ENCODE results near the gene PSMB2.

PSMB2 gene

GRCh38 chr1:35598895-35599294 lies 42.4 kb downstream of the PSMB2 start:
- no peak for ATAC-seq (ENCODE audit: insufficient read depth, low read depth)
- Histone ChIP-seq H3K9me3 (ENCODE audit: insufficient read depth, low read length, severe bottlenecking) (no peaks in the 10 kb centered on the region), H2AFZ (ENCODE audit: low read depth, low read length) (no peak overlapping the region), H3K36me3 (ENCODE audit: insufficient read depth, low read length) (peaks cover 58% of the 10 kb centered on the region), H3K9ac (ENCODE audit: low read depth, low read length) (no peak overlapping the region), H3K4me1 (ENCODE audit: insufficient read depth, low read length) (no peaks in the 10 kb centered on the region), H3K27me3 (ENCODE audit: insufficient read depth, low read length, poor library complexity) (no peaks in the 10 kb centered on the region), H4K20me1 (ENCODE audit: insufficient read depth, low read length) (no peaks in the 10 kb centered on the region; the same call in 1 of the 2 replicates), H3K27ac (ENCODE audit: low read length) (no peak overlapping the region), H3K4me2 (ENCODE audit: insufficient read depth, low read length) (no peak overlapping the region), H3K4me3 (ENCODE audit: low read depth in 1 of 2, low read length in 2 of 2) (no peak overlapping the region), H3K79me2 (ENCODE audit: insufficient read depth, low read length) (no peaks in the 10 kb centered on the region)
- no peak for DNase-seq
- no peak for TF ChIP-seq EZH2 (IDR thresholded peaks at IDR 0.05; ENCODE audit: borderline replicate concordance, low read depth, low read length, severe bottlenecking)
- TF ChIP-seq CTCF (IDR thresholded peaks at IDR 0.05; ENCODE audit: borderline replicate concordance, extremely low read depth, low read length, poor library complexity, severe bottlenecking): no peak

GRCh38 chr1:35597870-35598269 lies 43.5 kb downstream of the PSMB2 start:
- no peaks in the 10 kb centered on the region for H3K27me3 ChIP-seq (ENCODE audit: insufficient read depth, low read length, poor library complexity)
- no peak overlapping the region for H3K27ac ChIP-seq (ENCODE audit: low read length)
- no peak overlapping the region for H3K4me2 ChIP-seq (ENCODE audit: insufficient read depth, low read length)
- no peak overlapping the region for H3K4me3 ChIP-seq (ENCODE audit: low read depth in 1 of 2, low read length in 2 of 2)
- H3K9me3 ChIP-seq (ENCODE audit: insufficient read depth, low read length, severe bottlenecking): no peaks in the 10 kb centered on the region
- no peak for DNase-seq
- no peaks in the 10 kb centered on the region for H3K4me1 ChIP-seq (ENCODE audit: insufficient read depth, low read length)
- no peak for TF ChIP-seq EZH2 (IDR thresholded peaks at IDR 0.05; ENCODE audit: borderline replicate concordance, low read depth, low read length, severe bottlenecking)
- no peak for TF ChIP-seq CTCF (IDR thresholded peaks at IDR 0.05; ENCODE audit: borderline replicate concordance, extremely low read depth, low read length, poor library complexity, severe bottlenecking)
- H3K9ac ChIP-seq (ENCODE audit: low read depth, low read length): no peak overlapping the region
- H3K79me2 ChIP-seq (ENCODE audit: insufficient read depth, low read length): no peaks in the 10 kb centered on the region
- H4K20me1 ChIP-seq (ENCODE audit: insufficient read depth, low read length): no peaks in the 10 kb centered on the region
- no peak overlapping the region for H2AFZ ChIP-seq (ENCODE audit: low read depth, low read length)
- no peak for ATAC-seq (ENCODE audit: insufficient read depth, low read depth)
- H3K36me3 ChIP-seq (ENCODE audit: insufficient read depth, low read length): peaks cover 48% of the 10 kb centered on the region

- DNase-seq: no peak
Observed at GRCh38 chr1:35595684-35596083, 45.6 kb downstream of the PSMB2 start.

More at GRCh38 chr1:35595684-35596083, 45.6 kb downstream of the PSMB2 start:
- Histone ChIP-seq H3K9ac (ENCODE audit: low read depth, low read length) (no peak overlapping the region), H3K4me3 (ENCODE audit: low read depth in 1 of 2, low read length in 2 of 2) (no peak overlapping the region), H3K79me2 (ENCODE audit: insufficient read depth, low read length) (no peaks in the 10 kb centered on the region), H3K27ac (ENCODE audit: low read length) (no peak overlapping the region), H3K36me3 (ENCODE audit: insufficient read depth, low read length) (peaks cover 35% of the 10 kb centered on the region), H3K4me2 (ENCODE audit: insufficient read depth, low read length) (no peak overlapping the region), H3K27me3 (ENCODE audit: insufficient read depth, low read length, poor library complexity) (no peaks in the 10 kb centered on the region), H3K9me3 (ENCODE audit: insufficient read depth, low read length, severe bottlenecking) (no peaks in the 10 kb centered on the region), H4K20me1 (ENCODE audit: insufficient read depth, low read length) (no peaks in the 10 kb centered on the region), H3K4me1 (ENCODE audit: insufficient read depth, low read length) (peaks cover 3% of the 10 kb centered on the region; the same call in 1 of the 2 replicates), H2AFZ (ENCODE audit: low read depth, low read length) (no peak overlapping the region)
- ATAC-seq (ENCODE audit: insufficient read depth, low read depth): 0 out of 3 replicates have a peak, but pooled peaks have one; percentile 14
- no peak for TF ChIP-seq CTCF (IDR thresholded peaks at IDR 0.05; ENCODE audit: borderline replicate concordance, extremely low read depth, low read length, poor library complexity, severe bottlenecking)
- TF ChIP-seq EZH2 (IDR thresholded peaks at IDR 0.05; ENCODE audit: borderline replicate concordance, low read depth, low read length, severe bottlenecking): no peak
